H1 (cell line): ENCODE results near the gene ENTR1. TPM values are rescaled to one million over a fixed set of nuclear protein-coding genes. Genes with fewer than 3 reads are reported as not detected.

Experiments
- CTCF ChIA-PET: fragments of 300-600 bp; sonication (Branson Sonifier 250); formaldehyde crosslinking; loops from one replicate; lab custom pipeline; 2021; ENCODE audit not compliant: partially characterized antibody; lab: Charles Lee
- POLR2A ChIA-PET: fragments of 300-600 bp; sonication (Branson Sonifier 250); formaldehyde crosslinking; loops from one replicate; lab custom pipeline; 2021; ENCODE audit warnings: inconsistent platforms; ENCODE audit not compliant: partially characterized antibody; lab: Charles Lee
- DNase-seq, 2 experiments: peaks; one replicate each; pipeline versions ENCODE4 v3.0.0 to v3.0.0-alpha.2; 2010 to 2022; ENCODE audit warnings: low spot score in 2 of 2, low read depth in 1 of 2, mixed read lengths in 1 of 2
- FAIRE-seq: peaks from 2 replicates; lab custom pipeline; 2011; peaks lifted over from hg19 to GRCh38; lab: Jason Lieb, UNC
- H2AFZ ChIP-seq: 2 replicates; pipeline ENCODE4 v1.8.1; 2012; ENCODE audit warnings: low read length, inconsistent platforms
- H2AK5ac ChIP-seq: 2 replicates; pipeline ENCODE4 v1.6.1; 2013; ENCODE audit warnings: low read depth, low read length
- H2BK120ac ChIP-seq: replicated peaks from 2 replicates; pipeline ENCODE3; 2013; ENCODE audit warnings: low read depth, low read length, inconsistent platforms
- H2BK12ac ChIP-seq: 2 replicates; pipeline ENCODE4 v1.6.1; 2013; ENCODE audit warnings: low read depth, low read length
- H2BK15ac ChIP-seq: 2 replicates; pipeline ENCODE4 v1.6.1; 2013; ENCODE audit warnings: low read length
- H2BK20ac ChIP-seq: 2 replicates; pipeline ENCODE4 v1.6.1; 2013; ENCODE audit warnings: low read length
- H2BK5ac ChIP-seq: 2 replicates; pipeline ENCODE4 v1.6.1; 2013; ENCODE audit warnings: low read depth, low read length
- H3K14ac ChIP-seq: 2 replicates; pipeline ENCODE4 v1.6.1; 2013; ENCODE audit warnings: inconsistent platforms; ENCODE audit not compliant: insufficient read length
- H3K18ac ChIP-seq: 2 replicates; pipeline ENCODE4 v1.6.1; 2013; ENCODE audit warnings: low read length; ENCODE audit errors: extremely low read depth
- H3K23ac ChIP-seq: 2 replicates; pipeline ENCODE4 v1.6.1; 2013; ENCODE audit warnings: inconsistent platforms; ENCODE audit not compliant: insufficient read length
- H3K23me2 ChIP-seq: 2 replicates; pipeline ENCODE4 v1.6.1; 2013; ENCODE audit warnings: low read depth, low read length
- H3K27ac ChIP-seq: 2 replicates; pipeline ENCODE4 v1.6.1; 2011; ENCODE audit warnings: low read depth, low read length, inconsistent platforms
- H3K27me3 ChIP-seq, 4 experiments: replicated peaks in 1 of 4; 1 replicate in 1 of 4; 2 replicates in 3 of 4; pipeline versions ENCODE4 v1.6.1 to v1.8.1; 2011 to 2013; ENCODE audit warnings: low read length in 3 of 4, mild to moderate bottlenecking in 3 of 4, inconsistent platforms in 2 of 4, mixed read lengths in 2 of 4, moderate library complexity in 1 of 4; ENCODE audit not compliant: control insufficient read depth in 3 of 4, insufficient read depth in 3 of 4; ENCODE audit errors: extremely low read depth in 1 of 4
- H3K36me3 ChIP-seq, 4 experiments: 2 replicates each; pipeline versions ENCODE4 v1.6.1 to v1.8.1; 2011 to 2013; ENCODE audit warnings: mild to moderate bottlenecking in 4 of 4, low read length in 3 of 4, moderate library complexity in 2 of 4, control low read depth in 1 of 4, inconsistent platforms in 1 of 4; ENCODE audit not compliant: insufficient read depth in 4 of 4, control insufficient read depth in 2 of 4
- H3K4ac ChIP-seq: replicated peaks from 2 replicates; pipeline ENCODE3; 2013; ENCODE audit warnings: low read length, low read depth, mixed read lengths, inconsistent platforms; ENCODE audit not compliant: insufficient read length
- H3K4me1 ChIP-seq, 4 experiments: replicated peaks in 1 of 4; 1 replicate in 1 of 4; 2 replicates in 3 of 4; pipeline versions ENCODE4 v1.6.1 to v1.8.1; 2011 to 2013; ENCODE audit warnings: low read length in 3 of 4, inconsistent platforms in 2 of 4, mixed read lengths in 1 of 4; ENCODE audit not compliant: insufficient read depth in 4 of 4, control insufficient read depth in 3 of 4
- H3K4me2 ChIP-seq, 2 experiments: 2 replicates each; pipeline versions ENCODE4 v1.6.1 to v1.8.1; 2011 to 2013; ENCODE audit warnings: low read depth in 2 of 2, low read length in 2 of 2, control low read depth in 1 of 2, inconsistent platforms in 1 of 2, mild to moderate bottlenecking in 1 of 2; ENCODE audit not compliant: insufficient read depth in 1 of 2
- H3K4me3 ChIP-seq, 4 experiments: fragments of 200-600, 300-600 bp in 1 of 4; sonication (generic), shearing (Covaris generic), sonication (Bioruptor Twin) in 1 of 4; 2 replicates each; pipeline versions ENCODE4 v1.5.1 to v1.8.1; 2011 to 2016; ENCODE audit warnings: low read length in 4 of 4, low read depth in 3 of 4, control low read depth in 2 of 4, inconsistent platforms in 2 of 4, mild to moderate bottlenecking in 2 of 4, mixed read lengths in 1 of 4, moderate library complexity in 1 of 4; ENCODE audit not compliant: insufficient read depth in 2 of 4; ENCODE audit errors: extremely low read depth in 1 of 4
- H3K56ac ChIP-seq: replicated peaks from 2 replicates; pipeline ENCODE3; 2013; ENCODE audit warnings: low read depth, mild to moderate bottlenecking, mixed read lengths, low read length, inconsistent platforms; ENCODE audit not compliant: insufficient read length
- H3K79me1 ChIP-seq: 2 replicates; pipeline ENCODE4 v1.6.1; 2013; ENCODE audit warnings: low read depth, low read length, control low read depth
- H3K79me2 ChIP-seq, 2 experiments: 2 replicates each; pipeline versions ENCODE4 v1.6.1 to v1.8.1; 2012 to 2013; ENCODE audit warnings: low read length in 2 of 2, mild to moderate bottlenecking in 2 of 2, inconsistent platforms in 1 of 2; ENCODE audit not compliant: insufficient read depth in 2 of 2, control insufficient read depth in 1 of 2
- H3K9ac ChIP-seq, 4 experiments: replicated peaks in 1 of 4; 1 replicate in 1 of 4; 2 replicates in 3 of 4; pipeline versions ENCODE4 v1.6.1 to v1.8.1; 2011 to 2013; ENCODE audit warnings: low read depth in 3 of 4, low read length in 3 of 4, control low read depth in 2 of 4, mild to moderate bottlenecking in 2 of 4, moderate library complexity in 2 of 4, inconsistent platforms in 1 of 4; ENCODE audit errors: extremely low read depth in 1 of 4
- H3K9me3 ChIP-seq, 2 experiments: 2 replicates each; pipeline versions ENCODE4 v1.6.1 to v1.8.1; 2012 to 2013; ENCODE audit warnings: mild to moderate bottlenecking in 2 of 2, moderate library complexity in 2 of 2, control low read depth in 1 of 2, inconsistent platforms in 1 of 2, low read depth in 1 of 2, low read length in 1 of 2, mixed read lengths in 1 of 2; ENCODE audit not compliant: insufficient read depth in 2 of 2
- H4K20me1 ChIP-seq, 2 experiments: replicated peaks in 1 of 2; 2 replicates each; pipeline versions ENCODE3 to v1.8.1; 2011 to 2013; ENCODE audit warnings: inconsistent platforms in 2 of 2, low read length in 2 of 2, mild to moderate bottlenecking in 1 of 2; ENCODE audit not compliant: insufficient read depth in 2 of 2, control insufficient read depth in 1 of 2
- H4K5ac ChIP-seq: 2 replicates; pipeline ENCODE4 v1.6.1; 2013; ENCODE audit warnings: low read length, low read depth, mixed read lengths, inconsistent platforms; ENCODE audit not compliant: insufficient read length
- H4K8ac ChIP-seq: 2 replicates; pipeline ENCODE4 v1.8.0; 2013; ENCODE audit warnings: mild to moderate bottlenecking, moderate library complexity, low read length, inconsistent platforms; ENCODE audit not compliant: insufficient read depth; ENCODE audit errors: extremely low read depth
- H4K91ac ChIP-seq: replicated peaks from 2 replicates; pipeline ENCODE3; 2013; ENCODE audit warnings: low read length, mixed read lengths, inconsistent platforms; ENCODE audit not compliant: insufficient read length
- CBX8 ChIP-seq: fragments of 300-800, 300-1000 bp; sonication (generic); IDR thresholded peaks from 2 replicates; pipeline ENCODE4 v1.7.1; 2016; ENCODE audit warnings: low read depth, low read length, borderline replicate concordance
- CREB1 ChIP-seq: IDR thresholded peaks from 2 replicates; pipeline ENCODE4 v1.6.1; 2012; ENCODE audit warnings: inconsistent platforms
- EZH2 ChIP-seq: fragments of 200-600 bp; sonication (generic); IDR thresholded peaks from 2 replicates; pipeline ENCODE4 v1.7.1; 2012; ENCODE audit warnings: low read depth, mild to moderate bottlenecking, moderate library complexity, low read length, inconsistent platforms; ENCODE audit not compliant: severe bottlenecking
- FOSL1 ChIP-seq: IDR thresholded peaks from 2 replicates; pipeline ENCODE4 v1.6.1; 2011; ENCODE audit warnings: mild to moderate bottlenecking, low read depth, low read length, moderate library complexity; ENCODE audit not compliant: insufficient read depth
- GABPA ChIP-seq: IDR thresholded peaks from 2 replicates; pipeline ENCODE4 v1.6.1; 2011; ENCODE audit warnings: mild to moderate bottlenecking, low read length, moderate library complexity, borderline replicate concordance; ENCODE audit not compliant: insufficient read depth
- GTF2F1 ChIP-seq: IDR thresholded peaks from 2 replicates; pipeline ENCODE4 v1.6.1; 2012; ENCODE audit warnings: low read depth, low read length, improper control_type of control experiment, borderline replicate concordance
- HDAC2 ChIP-seq, 2 experiments: fragments of 300-600 bp in 1 of 2; sonication (generic) in 1 of 2; IDR thresholded peaks; 2 replicates each; pipeline ENCODE4 v1.6.1; 2011 to 2012; ENCODE audit warnings: low read depth in 2 of 2, low read length in 2 of 2, mild to moderate bottlenecking in 2 of 2, moderate library complexity in 2 of 2, borderline replicate concordance in 1 of 2, inconsistent platforms in 1 of 2
- KDM1A ChIP-seq: fragments of 200-600, 300-600 bp; sonication (generic); IDR thresholded peaks from 2 replicates; pipeline ENCODE4 v1.7.1; 2016; ENCODE audit warnings: mild to moderate bottlenecking, low read length, borderline replicate concordance
- POLR2A ChIP-seq, 2 experiments: IDR thresholded peaks; 1 replicate in 1 of 2; 2 replicates in 1 of 2; pipeline ENCODE4 v1.6.1; 2011; ENCODE audit warnings: low read depth in 2 of 2, low read length in 2 of 2, mild to moderate bottlenecking in 2 of 2; ENCODE audit errors: control extremely low read depth in 1 of 2
- RBBP5 ChIP-seq: IDR thresholded peaks from 2 replicates; pipeline ENCODE4 v1.7.1; 2012; ENCODE audit warnings: low read depth, mild to moderate bottlenecking, inconsistent platforms, low read length, moderate library complexity, borderline replicate concordance
- RFX5 ChIP-seq: IDR thresholded peaks from 2 replicates; pipeline ENCODE4 v1.6.1; 2011; ENCODE audit warnings: low read depth, low read length, improper control_type of control experiment, borderline replicate concordance
- SIN3A ChIP-seq, 2 experiments: IDR thresholded peaks in 1 of 2; conservative IDR thresholded peaks in 1 of 2; 2 replicates each; pipeline ENCODE4 v1.6.1; 2011 to 2012; ENCODE audit warnings: low read length in 2 of 2, improper control_type of control experiment in 1 of 2, low read depth in 1 of 2, mild to moderate bottlenecking in 1 of 2
- SP4 ChIP-seq: IDR thresholded peaks from 2 replicates; pipeline ENCODE4 v1.6.1; 2012; ENCODE audit warnings: low read length, inconsistent platforms
- TAF1 ChIP-seq: IDR thresholded peaks from 2 replicates; pipeline ENCODE4 v1.6.1; 2011; ENCODE audit warnings: mild to moderate bottlenecking, low read depth, low read length
- TBP ChIP-seq: IDR thresholded peaks from 2 replicates; pipeline ENCODE4 v1.6.1; 2011; ENCODE audit warnings: low read depth, low read length, improper control_type of control experiment
- WGBS, 2 experiments: shearing (Covaris generic) in 1 of 2; methylation state at CpG; one replicate each; pipeline versions ENCODE4 v1.1.6 to v1.1.7; 2013 to 2015; ENCODE audit warnings: low lambda C conversion rate in 2 of 2, mixed read lengths in 2 of 2, inconsistent platforms in 1 of 2, low coverage in 1 of 2, missing lambda C conversion rate in 1 of 2; ENCODE audit not compliant: insufficient replicate concordance in 2 of 2, insufficient coverage in 1 of 2, insufficient read length in 1 of 2; ENCODE audit errors: extremely low coverage in 1 of 2, missing lambda C conversion rate in 1 of 2; 5-methylcytosine and 5-hydroxymethylcytosine counted together
- polyA plus RNA-seq, 7 experiments: library from polyadenylated mRNA; depleted of rRNA in 3 of 7; stranded (reverse) in 5 of 7; unstranded in 2 of 7; fragments of >200 nt in 5 of 7; fragments of 200-250 nt in 2 of 7; gene quantifications; 1 replicate in 5 of 7; 2 replicates in 1 of 7; 4 replicates in 1 of 7; pipeline versions ENCODE4 v1.2.1 to v1.2.3, GENCODE V29; 2011 to 2013; ENCODE audit warnings: missing spikeins in 2 of 7, mixed read lengths in 2 of 7
- total RNA-seq: library from RNA; stranded (reverse); fragmentation: NEBNext Ultra II Directional; extraction: Animal tissue kit (Norgen Biotek cat#: 25700); gene quantifications from 2 replicates; pipeline ENCODE4 v1.2.1, GENCODE V29; 2021

The ENTR1 gene
- total and polyA plus RNA-seq, 2 of the 8 experiments (the other 6 are each of a cell fraction or from before 2014, with no cell fraction given), result 65.2 to 102 TPM

GRCh38 chr9:136371533-136371880, 38.9 kb downstream of the ENTR1 start:
- Histone ChIP-seq H3K4me1 (no peaks in the 10 kb centered on the region), H3K4me2 (no peak overlapping the region), H2BK12ac (no peak overlapping the region), H2BK5ac (no peak overlapping the region), H2BK120ac (no peak overlapping the region), H3K79me2 (no peaks in the 10 kb centered on the region), H3K14ac (no peak overlapping the region), H4K20me1 (peaks cover 5 to 7% of the 10 kb centered on the region in 2 experiments), H2BK20ac (no peak overlapping the region), H4K8ac (no peak overlapping the region; the same call in 1 of the 2 replicates), H3K27ac (no peak overlapping the region), H3K23me2 (no peaks in the 10 kb centered on the region), H3K36me3 (no peaks in the 10 kb centered on the region; a peak in 1 of 8 replicates), H3K23ac (no peak overlapping the region), H4K5ac (no peak overlapping the region), H2BK15ac (no peak overlapping the region), H4K91ac (no peak overlapping the region), H3K18ac (no peak overlapping the region), H2AFZ (no peak overlapping the region), H3K4ac (no peak overlapping the region), H2AK5ac (no peak overlapping the region), H3K9me3 (no peaks in the 10 kb centered on the region), H3K4me3 (no peak overlapping the region), H3K56ac (no peak overlapping the region), H3K27me3 (no peaks in the 10 kb centered on the region), H3K9ac (no peak overlapping the region), H3K79me1 (no peaks in the 10 kb centered on the region)
- DNase-seq, result no peak
- ChIA-PET POLR2A (interaction anchor here (0.9 to 7.2 kb wide), 6 partner anchors 10 to 67 kb away, joined by 3 to 43 read pairs (median 6); partner anchors contain the start of gene DNLZ), CTCF (interaction anchor here (1.8 to 3.0 kb wide), 3 partner anchors 8 to 48 kb away, joined by 8 to 19 read pairs (median 15); partner anchors contain the start of gene DNLZ)
- no peak for FAIRE-seq
- WGBS, 2 experiments, result 83% methylated on average over 6 of the region's 13 CpGs; no CpG with 5 or more reads in 1 of the 2 experiments
- TF ChIP-seq RBBP5 (no peak), TBP (no peak), EZH2 (no peak), TAF1 (no peak), KDM1A (no peak), GTF2F1 (no peak), SIN3A (conservative IDR thresholded peaks at IDR 0.05 in 1 of 2, IDR thresholded peaks at IDR 0.05 in 1 of 2; ENCODE audit: low read depth in 1 of 2, low read length in 2 of 2) (no peak), CBX8 (no peak), POLR2A (IDR thresholded peaks at IDR 0.05; ENCODE audit: control extremely low read depth in 1 of 2, low read depth in 2 of 2, low read length in 2 of 2) (no peak), GABPA (no peak), HDAC2 (IDR thresholded peaks at IDR 0.05; ENCODE audit: borderline replicate concordance in 1 of 2, low read depth in 2 of 2, low read length in 2 of 2) (no peak), RFX5 (no peak), CREB1 (no peak), SP4 (no peak), FOSL1 (no peak)
